ENCODE measurements around the gene TTLL9. TPM values are rescaled to one million over a fixed set of nuclear protein-coding genes. Genes with fewer than 3 reads are reported as not detected.

Gene TTLL9
- total RNA-seq, 4 donors from 2014 or later = 0.40 to 1.5 (median 1.2) TPM

GRCh38 chr20:31849306-31849930 lies 21.0 kb upstream of the TTLL9 start:
- Histone ChIP-seq H3K9me3 (no peaks in the 10 kb centered on the region), H3K4me3 (replicated peaks in 1 of 3) (peak overlapping the region in 1 of 3 donors; percentile 4), H3K27me3 (no peaks in the 10 kb centered on the region), H3K36me3 (no peaks in the 10 kb centered on the region), H3K27ac (no peak overlapping the region), H3K4me1 (peaks cover 0 to 3% of the 10 kb centered on the region in 2 donors)
- 25 to 44% methylated on average over 13 to 36 of the region's 45 CpGs for WGBS, 2 donors
- peak; percentile 77 to 88 for DNase-seq
- intact Hi-C loops (cut with DNase I) = no loop called here
- TF ChIP-seq POLR2A (IDR thresholded peaks at IDR 0.05) = no peak
- TF ChIP-seq CTCF (IDR thresholded peaks at IDR 0.05) = no peak

- Histone ChIP-seq H3K36me3 (no peaks in the 10 kb centered on the region), H3K9me3 (no peaks in the 10 kb centered on the region), H3K27ac (no peak overlapping the region), H3K4me3 (replicated peaks in 1 of 3) (no peak overlapping the region), H3K4me1 (peaks cover 0 to 3% of the 10 kb centered on the region in 2 donors), H3K27me3 (no peaks in the 10 kb centered on the region)
- 62 to 70% methylated on average over 11 of the region's 11 CpGs for WGBS, 2 donors
- intact Hi-C loops (cut with DNase I) = loop anchor here (2.0 to 10.0 kb wide), 2 partner anchors 101 to 173 kb away; partner anchors contain the start of gene PDRG1
- TF ChIP-seq POLR2A (IDR thresholded peaks at IDR 0.05) (no peak), CTCF (IDR thresholded peaks at IDR 0.05) (no peak)
- DNase-seq = no peak
Measured at GRCh38 chr20:31851240-31851955, 19.0 kb upstream of the TTLL9 start.

- TF ChIP-seq POLR2A (IDR thresholded peaks at IDR 0.05) (no peak), CTCF (IDR thresholded peaks at IDR 0.05) (no peak)
- H3K4me1 ChIP-seq = peaks cover 0 to 3% of the 10 kb centered on the region in 2 donors
- WGBS, 2 donors = 68 to 75% methylated on average over 7 of the region's 7 CpGs
- intact Hi-C loops (cut with DNase I) = loop anchor here (10.0 kb wide), 1 partner anchor 171 kb away; no protein-coding TSS in a partner anchor
- H3K27ac ChIP-seq = no peak overlapping the region
- no peaks in the 10 kb centered on the region for H3K9me3 ChIP-seq
- DNase-seq = no peak
- no peaks in the 10 kb centered on the region for H3K27me3 ChIP-seq
- no peak overlapping the region for H3K4me3 ChIP-seq (replicated peaks in 1 of 3)
- no peaks in the 10 kb centered on the region for H3K36me3 ChIP-seq
Measured at GRCh38 chr20:31853481-31853880, 17.0 kb upstream of the TTLL9 start.

DNA sequence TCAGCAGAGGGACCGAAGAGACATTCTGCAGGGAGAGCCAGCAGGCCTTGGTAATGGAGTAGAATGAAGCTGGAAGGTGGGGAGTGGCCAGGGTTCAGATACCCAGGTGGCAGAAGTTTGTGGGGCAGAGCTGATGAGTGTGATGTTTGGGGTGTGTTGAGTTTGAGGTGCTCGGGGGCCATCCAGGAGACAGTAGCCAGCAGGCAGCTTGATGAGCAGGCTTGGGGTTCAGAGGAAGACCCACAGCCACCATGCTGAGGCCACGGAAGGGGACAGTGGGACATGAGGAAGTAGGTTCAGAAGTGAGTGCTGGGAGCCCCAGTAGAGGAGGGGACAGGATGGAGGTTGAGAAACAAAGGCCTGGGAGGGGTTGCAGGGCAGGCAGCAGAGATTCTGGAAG lies 13.9 kb upstream of the TTLL9 start:
- DNase-seq = no peak
- H3K9me3 ChIP-seq = no peaks in the 10 kb centered on the region
- no peak overlapping the region for H3K4me3 ChIP-seq (replicated peaks in 1 of 3)
- TF ChIP-seq POLR2A (IDR thresholded peaks at IDR 0.05) (no peak), CTCF (IDR thresholded peaks at IDR 0.05) (no peak)
- intact Hi-C loops (cut with DNase I) = loop anchor here (10.0 kb wide), 1 partner anchor 168 kb away; no protein-coding TSS in a partner anchor
- H3K27me3 ChIP-seq = no peaks in the 10 kb centered on the region
- 67 to 69% methylated on average over 3 of the region's 3 CpGs for WGBS, 2 donors
- H3K36me3 ChIP-seq = no peaks in the 10 kb centered on the region
- H3K4me1 ChIP-seq = peaks cover 10 to 18% of the 10 kb centered on the region in 2 donors
- no peak overlapping the region for H3K27ac ChIP-seq

All from thyroid gland (tissue), 4 donors.